Measurements from ENCODE around the gene BYSL. TPM values are rescaled to one million over a fixed set of nuclear protein-coding genes. Genes with fewer than 3 reads are reported as not detected.

Gene BYSL
- total and polyA plus RNA-seq, 9 of the 15 experiments (the other 6 are each of a cell fraction or from before 2014, with no cell fraction given): 22.2 to 92.3 (median 53.4) TPM

- Histone ChIP-seq H2AFZ (ENCODE audit: low read depth, low read length) (no peak overlapping the region), H3K9me3 (replicated peaks; ENCODE audit: control insufficient read depth, insufficient read depth, low read depth, low read length) (no peaks in the 10 kb centered on the region), H3K9me1 (ENCODE audit: control insufficient read depth, insufficient read depth, low read length) (no peaks in the 10 kb centered on the region), H3K4me3 (no peak overlapping the region), H3K9ac (ENCODE audit: insufficient read depth in 1 of 2, low read depth in 2 of 2, low read length in 2 of 2) (no peak overlapping the region), H3K27me3 (ENCODE audit: control insufficient read depth in 2 of 2, insufficient read depth in 2 of 2, low read length in 2 of 2) (no peaks in the 10 kb centered on the region), H3K79me2 (ENCODE audit: control insufficient read depth, insufficient read depth, low read length) (no peaks in the 10 kb centered on the region), H3K36me3 (ENCODE audit: control insufficient read depth, insufficient read depth, low read length) (peaks cover 6% of the 10 kb centered on the region; the same call in 2 of the 3 replicates), H4K20me1 (replicated peaks; ENCODE audit: control insufficient read depth, insufficient read depth, low read length) (no peaks in the 10 kb centered on the region), H3K27ac (ENCODE audit: extremely low read depth, low read depth, low read length) (no peak overlapping the region), H3K4me1 (replicated peaks in 1 of 2; ENCODE audit: control insufficient read depth in 2 of 2, insufficient read depth in 2 of 2, low read length in 2 of 2) (no peaks in the 10 kb centered on the region), H3K4me2 (ENCODE audit: insufficient read depth, low read length) (no peak overlapping the region)
- no TSS peak for BruUV-seq (replicated peaks)
- DNase-seq (ENCODE audit: extremely low read depth in 1 of 4, low spot score in 3 of 4): no peak
- ChIA-PET CTCF (ENCODE audit: low intra/inter-chr PET ratio) (no interaction called here), POLR2A (interaction anchor here (0.7 kb wide), 1 partner anchor 83 kb away, joined by 3 read pairs; no protein-coding TSS in a partner anchor)
- intact Hi-C loops (cut with micrococcal nuclease): no loop called here
- no peak for ATAC-seq
- 66% methylated on average over 2 of the region's 2 CpGs for WGBS (ENCODE audit: insufficient coverage, low coverage, missing lambda C conversion rate)
- FAIRE-seq: no peak
- in situ Hi-C loops (cut with MboI): no loop called here
- TF ChIP-seq DIDO1 (tag; IDR thresholded peaks at IDR 0.05; ENCODE audit: low read depth) (no peak), KDM2B (CRISPR knock-in tag; IDR thresholded peaks at IDR 0.05) (no peak), ZNF277 (CRISPR knock-in tag; IDR thresholded peaks at IDR 0.05; ENCODE audit: borderline replicate concordance) (no peak), SIN3B (IDR thresholded peaks at IDR 0.05; ENCODE audit: low read depth) (no peak), POLR3G (IDR thresholded peaks at IDR 0.05; ENCODE audit: extremely low read depth, insufficient read length, insufficient replicate concordance) (no peak), EWSR1 (IDR thresholded peaks at IDR 0.05; ENCODE audit: borderline replicate concordance, low read depth, partially characterized antibody) (no peak), XRCC5 (IDR thresholded peaks at IDR 0.05; ENCODE audit: low read depth, low read length) (no peak), TBP (optimal IDR thresholded peaks at IDR 0.05; ENCODE audit: low read depth, low read length) (no peak), TSHZ1 (CRISPR knock-in tag; IDR thresholded peaks at IDR 0.05) (no peak), ZNF586 (CRISPR knock-in tag; conservative IDR thresholded peaks at IDR 0.05) (no peak), PCBP1 (IDR thresholded peaks at IDR 0.05; ENCODE audit: low read depth, low read length, poor library complexity, severe bottlenecking) (no peak), NR2F6 (CRISPR knock-in tag; IDR thresholded peaks at IDR 0.05) (no peak), DMBX1 (CRISPR knock-in tag; IDR thresholded peaks at IDR 0.05; ENCODE audit: borderline replicate concordance) (no peak), ZC3H8 (IDR thresholded peaks at IDR 0.05) (no peak)
- TF ChIP-seq, protein P1, sequence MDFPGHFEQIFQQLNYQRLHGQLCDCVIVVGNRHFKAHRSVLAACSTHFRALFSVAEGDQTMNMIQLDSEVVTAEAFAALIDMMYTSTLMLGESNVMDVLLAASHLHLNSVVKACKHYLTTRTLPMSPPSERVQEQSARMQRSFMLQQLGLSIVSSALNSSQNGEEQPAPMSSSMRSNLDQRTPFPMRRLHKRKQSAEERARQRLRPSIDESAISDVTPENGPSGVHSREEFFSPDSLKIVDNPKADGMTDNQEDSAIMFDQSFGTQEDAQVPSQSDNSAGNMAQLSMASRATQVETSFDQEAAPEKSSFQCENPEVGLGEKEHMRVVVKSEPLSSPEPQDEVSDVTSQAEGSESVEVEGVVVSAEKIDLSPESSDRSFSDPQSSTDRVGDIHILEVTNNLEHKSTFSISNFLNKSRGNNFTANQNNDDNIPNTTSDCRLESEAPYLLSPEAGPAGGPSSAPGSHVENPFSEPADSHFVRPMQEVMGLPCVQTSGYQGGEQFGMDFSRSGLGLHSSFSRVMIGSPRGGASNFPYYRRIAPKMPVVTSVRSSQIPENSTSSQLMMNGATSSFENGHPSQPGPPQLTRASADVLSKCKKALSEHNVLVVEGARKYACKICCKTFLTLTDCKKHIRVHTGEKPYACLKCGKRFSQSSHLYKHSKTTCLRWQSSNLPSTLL (IDR thresholded peaks at IDR 0.05): no peak
- TF ChIP-seq, protein P2, sequence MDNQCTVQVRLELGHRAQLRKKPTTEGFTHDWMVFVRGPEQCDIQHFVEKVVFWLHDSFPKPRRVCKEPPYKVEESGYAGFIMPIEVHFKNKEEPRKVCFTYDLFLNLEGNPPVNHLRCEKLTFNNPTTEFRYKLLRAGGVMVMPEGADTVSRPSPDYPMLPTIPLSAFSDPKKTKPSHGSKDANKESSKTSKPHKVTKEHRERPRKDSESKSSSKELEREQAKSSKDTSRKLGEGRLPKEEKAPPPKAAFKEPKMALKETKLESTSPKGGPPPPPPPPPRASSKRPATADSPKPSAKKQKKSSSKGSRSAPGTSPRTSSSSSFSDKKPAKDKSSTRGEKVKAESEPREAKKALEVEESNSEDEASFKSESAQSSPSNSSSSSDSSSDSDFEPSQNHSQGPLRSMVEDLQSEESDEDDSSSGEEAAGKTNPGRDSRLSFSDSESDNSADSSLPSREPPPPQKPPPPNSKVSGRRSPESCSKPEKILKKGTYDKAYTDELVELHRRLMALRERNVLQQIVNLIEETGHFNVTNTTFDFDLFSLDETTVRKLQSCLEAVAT (IDR thresholded peaks at IDR 0.05): no peak
Observed at GRCh38 chr6:41871691-41872090, 49.6 kb upstream of the BYSL start.
